ENCODE data around the gene GIMAP1. TPM values are rescaled to one million over a fixed set of nuclear protein-coding genes. Genes with fewer than 3 reads are reported as not detected.

Gene GIMAP1
- total RNA-seq, 4 donors from 2014 or later, result 4.0 to 10.4 (median 8.4) TPM

GRCh38 chr7:150746921-150747320, 30.5 kb downstream of the GIMAP1 start:
- Histone ChIP-seq H3K4me1 (peaks cover 0 to 12% (median 0%) of the 10 kb centered on the region in 4 donors), H3K9me3 (no peaks in the 10 kb centered on the region), H3K4me3 (no peak overlapping the region), H3K27me3 (no peaks in the 10 kb centered on the region), H3K36me3 (peaks cover 0 to 1% (median 0%) of the 10 kb centered on the region in 3 donors), H3K27ac (no peak overlapping the region)
- no peak for TF ChIP-seq EP300 (IDR thresholded peaks at IDR 0.05)
- no peak for TF ChIP-seq CTCF (IDR thresholded peaks at IDR 0.05)
- no peak for TF ChIP-seq POLR2A (IDR thresholded peaks at IDR 0.05)
- 75 to 93% methylated on average over 6 of the region's 6 CpGs for WGBS, 2 donors
- no peak for DNase-seq (ENCODE audit: low spot score in 2 of 2)

DNA sequence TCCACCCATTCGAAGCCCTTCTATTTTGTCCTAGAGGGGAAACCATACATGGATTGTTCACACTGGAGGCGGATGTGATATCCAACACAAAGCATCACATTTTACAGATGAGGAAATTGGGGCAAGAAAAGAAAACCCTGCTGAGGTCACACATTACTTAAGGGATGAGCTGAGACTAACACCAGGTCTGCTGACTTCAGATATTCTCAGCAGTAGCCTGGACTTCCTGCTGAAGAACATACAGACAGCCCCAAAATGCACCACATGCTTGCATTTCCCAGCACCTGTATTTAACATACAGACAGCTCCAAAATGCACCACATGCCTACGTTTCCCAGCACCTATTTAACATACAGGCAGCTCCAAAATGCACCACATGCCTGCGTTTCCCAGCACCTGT, 32.0 kb downstream of the GIMAP1 start:
- Histone ChIP-seq H3K27ac (no peak overlapping the region), H3K4me3 (no peak overlapping the region), H3K9me3 (no peaks in the 10 kb centered on the region), H3K27me3 (no peaks in the 10 kb centered on the region), H3K4me1 (peaks cover 0 to 4% (median 0%) of the 10 kb centered on the region in 4 donors), H3K36me3 (no peaks in the 10 kb centered on the region)
- WGBS, 2 donors, result 68 to 74% methylated on average over 4 of the region's 4 CpGs
- TF ChIP-seq POLR2A (IDR thresholded peaks at IDR 0.05), result no peak
- TF ChIP-seq CTCF (IDR thresholded peaks at IDR 0.05), result no peak
- TF ChIP-seq EP300 (IDR thresholded peaks at IDR 0.05), result no peak
- no peak for DNase-seq (ENCODE audit: low spot score in 2 of 2)

- DNase-seq (ENCODE audit: low spot score in 2 of 2), result no peak
- no peak overlapping the region for H3K27ac ChIP-seq
- no peaks in the 10 kb centered on the region for H3K9me3 ChIP-seq
- no peaks in the 10 kb centered on the region for H3K36me3 ChIP-seq
- TF ChIP-seq CTCF (IDR thresholded peaks at IDR 0.05) (no peak), POLR2A (IDR thresholded peaks at IDR 0.05) (no peak), EP300 (IDR thresholded peaks at IDR 0.05) (no peak)
- no peaks in the 10 kb centered on the region for H3K27me3 ChIP-seq
- peaks cover 0 to 3% (median 0%) of the 10 kb centered on the region in 4 donors for H3K4me1 ChIP-seq
- 43 to 53% methylated on average over 2 of the region's 2 CpGs for WGBS, 2 donors
- no peak overlapping the region for H3K4me3 ChIP-seq
These were observed 35.3 kb downstream of the GIMAP1 start for GRCh38 chr7:150751702-150752101.

DNA sequence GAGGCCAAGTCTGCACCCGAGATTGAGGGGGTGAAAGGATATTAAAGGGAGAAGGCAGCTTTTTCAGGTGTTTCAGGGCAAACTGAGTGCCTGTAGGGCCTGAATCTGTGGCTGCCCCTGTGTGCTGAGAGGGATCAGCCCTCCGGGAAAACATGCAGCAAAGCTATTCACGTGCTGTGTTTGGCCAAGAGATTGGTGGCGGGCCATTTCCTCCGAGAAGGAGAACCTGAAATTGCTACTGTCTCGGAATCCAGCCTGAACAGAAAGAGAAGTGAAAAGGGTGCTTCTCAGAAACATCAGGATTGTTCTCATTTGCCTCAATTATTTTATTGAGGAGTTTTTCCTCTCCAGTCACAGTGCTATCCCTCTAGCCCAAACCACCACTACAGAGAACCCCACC, 36.8 kb downstream of the GIMAP1 start:
- peaks cover 0 to 3% (median 0%) of the 10 kb centered on the region in 4 donors for H3K4me1 ChIP-seq
- 58 to 59% methylated on average over 6 of the region's 6 CpGs for WGBS, 2 donors
- no peak for DNase-seq (ENCODE audit: low spot score in 2 of 2)
- H3K4me3 ChIP-seq, result no peak overlapping the region
- TF ChIP-seq CTCF (IDR thresholded peaks at IDR 0.05) (no peak), EP300 (IDR thresholded peaks at IDR 0.05) (peak in 1 of 2 donors; percentile 52)
- H3K27me3 ChIP-seq, result no peaks in the 10 kb centered on the region
- no peaks in the 10 kb centered on the region for H3K9me3 ChIP-seq
- H3K27ac ChIP-seq, result no peak overlapping the region
- H3K36me3 ChIP-seq, result no peaks in the 10 kb centered on the region

DNA sequence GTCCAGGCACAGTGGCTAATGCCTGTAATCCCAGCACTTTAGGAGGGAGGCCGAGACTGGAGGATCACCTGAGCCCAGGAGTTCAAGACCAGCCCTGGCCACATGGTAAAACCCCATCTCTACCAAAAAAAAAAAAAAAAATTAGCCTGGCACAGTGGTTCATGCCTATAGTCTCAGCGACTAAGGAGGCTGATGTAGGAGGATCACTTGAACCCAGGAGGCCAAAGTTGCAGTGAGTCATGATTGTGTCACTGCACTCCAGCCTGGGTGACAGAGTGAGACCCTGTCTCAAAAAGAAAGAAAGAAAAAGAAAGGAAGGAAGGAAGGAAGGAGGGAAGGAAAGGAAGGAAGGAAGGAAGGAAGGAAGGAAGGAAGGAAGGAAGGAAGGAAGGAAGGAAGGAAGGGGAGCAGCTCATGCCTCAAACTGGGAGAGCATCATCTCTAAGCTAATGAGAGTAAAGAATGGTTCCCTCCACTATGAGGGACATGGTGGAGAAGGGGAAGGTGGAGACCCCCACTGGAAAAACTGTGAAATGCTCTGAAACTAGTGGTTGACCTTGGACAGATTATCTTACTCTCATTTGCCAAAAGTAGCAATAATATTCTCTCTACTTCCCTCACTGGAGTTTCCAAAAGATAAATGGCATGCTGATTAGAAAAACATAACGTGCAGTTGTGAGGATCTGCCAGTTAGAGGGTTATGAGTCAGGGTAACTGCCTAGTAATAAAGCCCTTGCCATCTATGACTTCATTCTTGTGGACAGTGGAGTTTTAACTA, 37.6 kb downstream of the GIMAP1 start:
- no peak for TF ChIP-seq EP300 (IDR thresholded peaks at IDR 0.05)
- no peak for TF ChIP-seq POLR2A (IDR thresholded peaks at IDR 0.05)
- no peak for TF ChIP-seq CTCF (IDR thresholded peaks at IDR 0.05)
- no peaks in the 10 kb centered on the region for H3K27me3 ChIP-seq
- WGBS, 2 donors, result 27 to 39% methylated on average over 3 of the region's 3 CpGs
- no peak overlapping the region for H3K4me3 ChIP-seq
- no peaks in the 10 kb centered on the region for H3K9me3 ChIP-seq
- H3K36me3 ChIP-seq, result no peaks in the 10 kb centered on the region
- no peak for DNase-seq (ENCODE audit: low spot score in 2 of 2)
- no peak overlapping the region for H3K27ac ChIP-seq
- peaks cover 0 to 3% (median 0%) of the 10 kb centered on the region in 4 donors for H3K4me1 ChIP-seq

Data from tibial nerve (tissue), 4 donors.